ENCODE data around the gene AASDH. TPM values are rescaled to one million over a fixed set of nuclear protein-coding genes. Genes with fewer than 3 reads are reported as not detected.
"Not testable (repeated sequence)": the region's sequence is repeated elsewhere in the genome, so short reads cannot be mapped to it uniquely, and the experiment has no call there.

AASDH gene
- total RNA-seq, 2 experiments from 2014 or later: 10.4 to 13.9 TPM

DNA sequence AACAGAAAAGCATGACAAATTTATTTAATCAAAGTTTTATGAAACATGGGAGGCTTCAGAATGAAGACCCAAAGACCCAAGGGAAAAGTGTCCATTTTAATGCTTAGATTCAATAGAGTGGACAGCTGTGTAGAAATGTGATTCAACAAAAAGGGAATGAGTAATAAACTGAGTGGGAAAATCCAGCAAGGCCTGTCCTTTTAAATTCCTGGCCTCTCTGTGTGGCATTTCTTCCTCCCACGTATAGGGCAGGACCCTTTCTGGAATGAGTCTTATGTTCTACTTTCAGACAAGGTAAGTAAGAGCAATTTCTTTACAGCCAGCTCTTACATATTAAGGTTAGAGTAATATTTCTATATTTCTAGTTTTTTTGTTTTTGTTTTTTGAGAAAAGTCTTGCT, 14.5 kb downstream of the AASDH start:
- H3K36me3 ChIP-seq (ENCODE audit: insufficient read depth, low read length): peaks cover 42% of the 10 kb centered on the region
- H3K4me2 ChIP-seq (ENCODE audit: low read length): no peak overlapping the region
- H4K20me1 ChIP-seq (ENCODE audit: insufficient read depth, low read length): no peaks in the 10 kb centered on the region
- ChIA-PET POLR2A (interaction anchor here (1.2 to 1.6 kb wide), 2 partner anchors 14 to 29 kb away, joined by 3 to 6 read pairs; partner anchors contain the start of gene AASDH), CTCF (ENCODE audit: unreplicated experiment) (no interaction called here)
- H3K4me3 ChIP-seq (ENCODE audit: low read depth, low read length, poor library complexity, severe bottlenecking): no peak overlapping the region
- no TSS peak for BruUV-seq (replicated peaks)
- DNase-seq (ENCODE audit: low spot score): no peak
- intact Hi-C loops (cut with micrococcal nuclease; ENCODE audit: unreplicated experiment): no loop called here
- no peak overlapping the region for H2AFZ ChIP-seq (ENCODE audit: low read length)
- H3K9me3 ChIP-seq (ENCODE audit: low read length): no peaks in the 10 kb centered on the region
- TF ChIP-seq EZH2phosphoT487 (IDR thresholded peaks at IDR 0.05; ENCODE audit: borderline replicate concordance, low read depth, low read length): no peak
- TF ChIP-seq, protein P1, sequence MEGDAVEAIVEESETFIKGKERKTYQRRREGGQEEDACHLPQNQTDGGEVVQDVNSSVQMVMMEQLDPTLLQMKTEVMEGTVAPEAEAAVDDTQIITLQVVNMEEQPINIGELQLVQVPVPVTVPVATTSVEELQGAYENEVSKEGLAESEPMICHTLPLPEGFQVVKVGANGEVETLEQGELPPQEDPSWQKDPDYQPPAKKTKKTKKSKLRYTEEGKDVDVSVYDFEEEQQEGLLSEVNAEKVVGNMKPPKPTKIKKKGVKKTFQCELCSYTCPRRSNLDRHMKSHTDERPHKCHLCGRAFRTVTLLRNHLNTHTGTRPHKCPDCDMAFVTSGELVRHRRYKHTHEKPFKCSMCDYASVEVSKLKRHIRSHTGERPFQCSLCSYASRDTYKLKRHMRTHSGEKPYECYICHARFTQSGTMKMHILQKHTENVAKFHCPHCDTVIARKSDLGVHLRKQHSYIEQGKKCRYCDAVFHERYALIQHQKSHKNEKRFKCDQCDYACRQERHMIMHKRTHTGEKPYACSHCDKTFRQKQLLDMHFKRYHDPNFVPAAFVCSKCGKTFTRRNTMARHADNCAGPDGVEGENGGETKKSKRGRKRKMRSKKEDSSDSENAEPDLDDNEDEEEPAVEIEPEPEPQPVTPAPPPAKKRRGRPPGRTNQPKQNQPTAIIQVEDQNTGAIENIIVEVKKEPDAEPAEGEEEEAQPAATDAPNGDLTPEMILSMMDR (conservative IDR thresholded peaks at IDR 0.05; ENCODE audit: low read length): no peak
- H3K4me1 ChIP-seq (ENCODE audit: insufficient read depth, low read length, poor library complexity, severe bottlenecking): no peaks in the 10 kb centered on the region
- H3K27ac ChIP-seq (ENCODE audit: low read depth, low read length, poor library complexity, severe bottlenecking): no peak overlapping the region
- 0 out of 2 replicates have a peak, but pooled peaks cover 3% of the 10 kb centered on the region for H3K9me2 ChIP-seq (ENCODE audit: insufficient read depth, low read length)
- no peaks in the 10 kb centered on the region for H3K79me2 ChIP-seq (ENCODE audit: insufficient read depth, low read depth, low read length)

DNA sequence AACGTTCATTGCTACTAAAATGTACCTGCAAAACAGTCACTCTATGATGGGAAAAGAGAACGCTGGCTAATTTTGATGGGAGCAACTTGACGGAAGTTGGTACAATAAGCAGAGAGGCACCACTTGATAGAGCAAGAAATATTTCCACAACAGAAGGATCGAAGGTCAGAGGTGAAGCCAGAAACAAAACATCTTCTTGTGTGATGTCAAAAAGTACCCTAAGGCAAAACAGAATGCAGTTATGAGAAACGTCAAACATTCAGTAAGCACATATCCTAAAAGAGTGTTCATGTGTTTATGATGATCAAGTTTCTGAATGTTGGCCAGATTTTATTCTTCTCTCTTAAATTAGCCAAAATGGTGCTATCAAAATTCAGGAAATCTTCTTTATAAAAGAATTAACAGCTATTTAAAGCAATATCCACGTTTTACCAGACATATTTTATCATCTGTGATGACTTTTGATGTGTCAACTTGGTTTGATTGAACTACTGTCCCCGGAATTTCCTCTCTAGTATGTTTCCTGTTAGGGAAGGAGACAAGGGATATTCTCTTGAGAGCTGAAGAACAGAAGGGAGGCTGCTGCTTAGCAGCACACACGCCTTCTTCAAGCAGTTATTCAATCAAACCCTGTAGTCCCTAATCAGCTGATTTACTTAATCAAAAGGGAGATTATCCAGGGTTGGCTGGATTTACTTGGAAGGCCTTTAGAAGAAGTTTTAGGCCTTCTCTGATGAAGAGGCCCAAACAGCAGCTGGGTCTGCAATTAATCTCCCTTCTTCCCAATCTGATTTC, 15.7 kb downstream of the AASDH start:
- Histone ChIP-seq H4K20me1 (ENCODE audit: insufficient read depth, low read length) (no peaks in the 10 kb centered on the region), H3K4me1 (ENCODE audit: insufficient read depth, low read length, poor library complexity, severe bottlenecking) (no peaks in the 10 kb centered on the region), H3K27ac (ENCODE audit: low read depth, low read length, poor library complexity, severe bottlenecking) (no peak overlapping the region), H3K9me2 (ENCODE audit: insufficient read depth, low read length) (0 out of 2 replicates have a peak, but pooled peaks cover 3% of the 10 kb centered on the region), H3K4me3 (ENCODE audit: low read depth, low read length, poor library complexity, severe bottlenecking) (no peak overlapping the region), H3K36me3 (ENCODE audit: insufficient read depth, low read length) (peaks cover 42% of the 10 kb centered on the region), H2AFZ (ENCODE audit: low read length) (no peak overlapping the region), H3K79me2 (ENCODE audit: insufficient read depth, low read depth, low read length) (no peaks in the 10 kb centered on the region), H3K4me2 (ENCODE audit: low read length) (no peak overlapping the region), H3K9me3 (ENCODE audit: low read length) (no peaks in the 10 kb centered on the region)
- BruUV-seq (replicated peaks): no TSS peak
- CTCF ChIA-PET (ENCODE audit: unreplicated experiment): no interaction called here
- POLR2A ChIA-PET: interaction anchor here (1.2 kb wide), 1 partner anchor 30 kb away, joined by 3 read pairs; no protein-coding TSS in a partner anchor
- TF ChIP-seq, protein P1 (conservative IDR thresholded peaks at IDR 0.05; ENCODE audit: low read length): no peak
- TF ChIP-seq EZH2phosphoT487 (IDR thresholded peaks at IDR 0.05; ENCODE audit: borderline replicate concordance, low read depth, low read length): no peak
- no peak for DNase-seq (ENCODE audit: low spot score)
- intact Hi-C loops (cut with micrococcal nuclease; ENCODE audit: unreplicated experiment): no loop called here

DNA sequence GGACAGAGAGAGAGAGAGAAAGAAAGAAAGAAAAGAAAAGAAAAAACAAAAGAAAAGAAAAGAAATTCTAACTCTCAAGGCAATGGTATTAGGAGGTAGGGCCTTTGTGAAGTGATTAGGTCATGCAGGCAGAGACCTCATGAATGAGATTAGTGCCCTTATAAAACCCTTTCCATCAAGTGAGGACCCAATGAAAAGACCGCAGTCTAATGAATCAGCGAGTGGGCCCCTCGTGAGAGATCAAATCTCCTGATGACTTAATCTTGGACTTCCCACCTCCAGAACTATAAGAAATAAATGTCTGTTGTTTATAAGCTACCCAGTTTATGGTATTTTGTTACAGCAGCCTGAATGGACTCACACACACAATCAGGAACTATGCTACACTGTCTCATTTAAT, 16.9 kb downstream of the AASDH start:
- Histone ChIP-seq H3K36me3 (ENCODE audit: insufficient read depth, low read length) (peaks cover 31% of the 10 kb centered on the region), H3K9me2 (ENCODE audit: insufficient read depth, low read length) (0 out of 2 replicates have a peak, but pooled peaks cover 3% of the 10 kb centered on the region), H3K4me1 (ENCODE audit: insufficient read depth, low read length, poor library complexity, severe bottlenecking) (no peaks in the 10 kb centered on the region), H3K27ac (ENCODE audit: low read depth, low read length, poor library complexity, severe bottlenecking) (no peak overlapping the region), H3K4me3 (ENCODE audit: low read depth, low read length, poor library complexity, severe bottlenecking) (no peak overlapping the region), H3K9me3 (ENCODE audit: low read length) (no peaks in the 10 kb centered on the region), H3K79me2 (ENCODE audit: insufficient read depth, low read depth, low read length) (no peaks in the 10 kb centered on the region), H4K20me1 (ENCODE audit: insufficient read depth, low read length) (no peaks in the 10 kb centered on the region), H2AFZ (ENCODE audit: low read length) (no peak overlapping the region), H3K4me2 (ENCODE audit: low read length) (no peak overlapping the region)
- no TSS peak for BruUV-seq (replicated peaks)
- CTCF ChIA-PET (ENCODE audit: unreplicated experiment): no interaction called here
- TF ChIP-seq, protein P1 (conservative IDR thresholded peaks at IDR 0.05; ENCODE audit: low read length): no peak
- TF ChIP-seq EZH2phosphoT487 (IDR thresholded peaks at IDR 0.05; ENCODE audit: borderline replicate concordance, low read depth, low read length): no peak
- DNase-seq (ENCODE audit: low spot score): no peak
- intact Hi-C loops (cut with micrococcal nuclease; ENCODE audit: unreplicated experiment): no loop called here
- POLR2A ChIA-PET: no interaction called here

DNA sequence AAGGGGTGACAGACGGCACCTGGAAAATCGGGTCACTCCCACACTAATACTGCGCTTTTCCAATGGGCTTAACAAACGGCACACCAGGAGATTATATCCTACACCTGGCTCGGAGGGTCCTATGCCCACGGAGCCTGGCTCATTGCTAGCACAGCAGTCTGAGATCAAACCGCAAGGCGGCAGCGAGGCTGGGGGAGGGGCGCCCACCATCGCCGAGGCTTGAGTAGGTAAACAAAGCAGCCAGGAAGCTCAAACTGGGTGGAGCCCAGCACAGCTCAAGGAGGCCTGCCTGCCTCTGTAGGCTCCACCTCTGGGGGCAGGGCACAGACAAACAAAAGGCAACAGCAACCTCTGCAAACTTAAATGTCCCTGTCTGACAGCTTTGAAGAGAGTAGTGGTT, 24.3 kb downstream of the AASDH start:
- H3K79me2 ChIP-seq (ENCODE audit: insufficient read depth, low read depth, low read length); CTCF ChIA-PET (ENCODE audit: unreplicated experiment); POLR2A ChIA-PET: not testable (repeated sequence)

More for the DNA sequence above, 24.3 kb downstream of the AASDH start:
- H3K36me3 ChIP-seq (ENCODE audit: insufficient read depth, low read length); DNase-seq (ENCODE audit: low spot score); H3K27ac ChIP-seq (ENCODE audit: low read depth, low read length, poor library complexity, severe bottlenecking); intact Hi-C loops (cut with micrococcal nuclease; ENCODE audit: unreplicated experiment); H2AFZ ChIP-seq (ENCODE audit: low read length); H3K9me3 ChIP-seq (ENCODE audit: low read length); H3K4me3 ChIP-seq (ENCODE audit: low read depth, low read length, poor library complexity, severe bottlenecking); BruUV-seq (replicated peaks); H4K20me1 ChIP-seq (ENCODE audit: insufficient read depth, low read length); H3K4me2 ChIP-seq (ENCODE audit: low read length); H3K4me1 ChIP-seq (ENCODE audit: insufficient read depth, low read length, poor library complexity, severe bottlenecking); H3K9me2 ChIP-seq (ENCODE audit: insufficient read depth, low read length): not testable (repeated sequence)

Data from OCI-LY7 (cell line).